Vagina (tissue), 2 donors: ENCODE results near the gene PHF21B.

ENCODE experiments used
- CTCF ChIP-seq, 3 experiments: fragments of 450-650 bp in 2 of 3; fragments of 200-600 bp in 1 of 3; sonication (generic) in 1 of 3; IDR thresholded peaks; one replicate each; pipeline ENCODE4 v1.5.1; 2017 to 2019; ENCODE audit warnings: antibody characterized with exemption in 3 of 3, mild to moderate bottlenecking in 2 of 3, moderate library complexity in 2 of 3
- POLR2A ChIP-seq, 2 donors: fragments of 450-650 bp; IDR thresholded peaks; one replicate each; pipeline ENCODE4 v1.6.1; 2017; ENCODE audit warnings: antibody characterized with exemption in 2 of 2, mild to moderate bottlenecking in 2 of 2, moderate library complexity in 2 of 2

GRCh38 chr22:45059296-45059695 lies 49.5 kb upstream of the PHF21B start:
- no peak for TF ChIP-seq CTCF (IDR thresholded peaks at IDR 0.05)
- no peak for TF ChIP-seq POLR2A (IDR thresholded peaks at IDR 0.05)
